K562 (cell line): Measurements from ENCODE around the gene STING1. TPM values are rescaled to one million over a fixed set of nuclear protein-coding genes. Genes with fewer than 3 reads are reported as not detected.

Experiments used
- CREB1 ChIP-seq, 2 experiments: sonication (generic) in 1 of 2; formaldehyde crosslinking in 1 of 2; IDR thresholded peaks; 2 replicates each; pipeline versions ENCODE4 v1.6.1 to v1.8.0; 2012 to 2022; ENCODE audit warnings: inconsistent platforms in 1 of 2, mild to moderate bottlenecking in 1 of 2, missing genetic modification reagents in 1 of 2, moderate library complexity in 1 of 2
- CREM ChIP-seq: IDR thresholded peaks from 2 replicates; pipeline ENCODE4 v1.6.1; 2014; ENCODE audit warnings: antibody characterized with exemption, low read depth
- GATAD2A ChIP-seq: fragments of 450-650 bp; IDR thresholded peaks from 2 replicates; pipeline ENCODE4 v1.6.1; 2017
- JUNB ChIP-seq: fragments of 450-650 bp; formaldehyde crosslinking; conservative IDR thresholded peaks from 2 replicates; pipeline ENCODE4 v1.4.0; 2020; ENCODE audit warnings: mild to moderate bottlenecking
- MECOM ChIP-seq: fragments of 250-450 bp; sonication (Bioruptor Pico); IDR thresholded peaks from 2 replicates; pipeline ENCODE4 v1.8.0; 2022; ENCODE audit warnings: inconsistent platforms
- MLX ChIP-seq, 2 experiments: fragments of 450-650 bp in 1 of 2; sonication (generic) in 1 of 2; formaldehyde crosslinking; conservative IDR thresholded peaks; 2 replicates each; pipeline versions ENCODE4 v1.4.0 to v1.8.1; 2020 to 2022; ENCODE audit warnings: mild to moderate bottlenecking in 1 of 2, missing genetic modification reagents in 1 of 2
- NFE2L1 ChIP-seq: fragments of 450-650 bp; IDR thresholded peaks from 2 replicates; pipeline ENCODE4 v1.6.1; 2016; ENCODE audit warnings: missing genetic modification characterization, low read depth, mild to moderate bottlenecking, missing compliant biosample characterization, moderate library complexity, borderline replicate concordance
- POLR2AphosphoS5 ChIP-seq: IDR thresholded peaks from 2 replicates; pipeline ENCODE4 v1.6.1; 2011; ENCODE audit warnings: mild to moderate bottlenecking, low read depth, low read length, moderate library complexity; ENCODE audit not compliant: control insufficient read depth, insufficient read depth
- POLR3A ChIP-seq: IDR thresholded peaks from 2 replicates; pipeline ENCODE4 v1.6.1; 2011; ENCODE audit warnings: borderline replicate concordance, mild to moderate bottlenecking, moderate library complexity; ENCODE audit not compliant: insufficient read length, insufficient read depth; ENCODE audit errors: extremely low read depth
- PURB ChIP-seq: sonication (generic); formaldehyde crosslinking; IDR thresholded peaks from 2 replicates; pipeline ENCODE4 v1.9.0; 2021; ENCODE audit warnings: low read depth, mild to moderate bottlenecking, missing genetic modification reagents
- RBM39 ChIP-seq: fragments of 200-400 bp; formaldehyde crosslinking; optimal IDR thresholded peaks from 2 replicates; pipeline ENCODE3; 2018; ENCODE audit warnings: low read depth, low read length
- SAP30 ChIP-seq: fragments of 200-600 bp; sonication (generic); IDR thresholded peaks from 2 replicates; pipeline ENCODE4 v1.6.1; 2012; ENCODE audit warnings: borderline replicate concordance, low read depth, mild to moderate bottlenecking, moderate library complexity, low read length, control low read depth, inconsistent platforms; ENCODE audit not compliant: insufficient read depth, poor library complexity, severe bottlenecking
- SFPQ ChIP-seq: fragments of 200-400 bp; formaldehyde crosslinking; IDR thresholded peaks from 2 replicates; pipeline ENCODE4 v1.6.1; 2017; ENCODE audit warnings: mild to moderate bottlenecking, low read depth, low read length, moderate library complexity
- TCF7L2 ChIP-seq: fragments of 150-350 bp; IDR thresholded peaks from 2 replicates; pipeline ENCODE4 v1.6.1; 2016; ENCODE audit warnings: low read depth, mild to moderate bottlenecking, low read length, moderate library complexity
- ZBED1 ChIP-seq: IDR thresholded peaks from 2 replicates; pipeline ENCODE4 v1.6.1; 2014
- ZNF778 ChIP-seq: fragments of 450-650 bp; formaldehyde crosslinking; IDR thresholded peaks from 2 replicates; pipeline ENCODE4 v1.4.0; 2020; ENCODE audit warnings: mild to moderate bottlenecking, moderate library complexity
- polyA plus RNA-seq, 8 experiments: library from polyadenylated mRNA; depleted of rRNA in 4 of 8; stranded (reverse) in 5 of 8; unstranded in 3 of 8; fragments of >200 nt; fragmentation: Nextera tagmentation in 2 of 8; fragmentation: Illumina TruSeq in 1 of 8; extraction: Ambion mirVana in 2 of 8; extraction: Trizol in 1 of 8; gene quantifications; 2 replicates each; pipeline versions ENCODE4 v1.2.1 to v1.2.3, GENCODE V29; 2011 to 2014; ENCODE audit warnings: inconsistent platforms in 1 of 8, missing spikeins in 1 of 8
- total RNA-seq, 7 experiments: library from RNA; depleted of rRNA in 6 of 7; stranded (reverse); fragments of >200 nt in 6 of 7; fragmentation: Illumina TruSeq in 2 of 7; extraction: Trizol in 2 of 7; gene quantifications; 2 replicates each; pipeline versions ENCODE4 v1.2.1 to v1.2.3, GENCODE V29; 2011 to 2021; ENCODE audit warnings: low replicate concordance in 1 of 7
- TF ChIP-seq, protein P1 (sequence below): fragments of 250-450 bp; sonication (Bioruptor Pico); IDR thresholded peaks from 2 replicates; pipeline ENCODE4 v1.5.0; 2020; ENCODE audit warnings: mild to moderate bottlenecking, borderline replicate concordance

STING1 gene
- total and polyA plus RNA-seq, 9 of the 15 experiments (the other 6 are each of a cell fraction or from before 2014, with no cell fraction given), result 20.8 to 69.1 (median 44.7) TPM

GRCh38 chr5:139439013-139439903 lies 43.3 kb downstream of the STING1 start, which contains the start of gene DNAJC18 (continued):
- TF ChIP-seq MLX (CRISPR knock-in tag; conservative IDR thresholded peaks at IDR 0.05), result no peak
- TF ChIP-seq CREB1 (IDR thresholded peaks at IDR 0.05), result no peak
- TF ChIP-seq CREB1 (CRISPR knock-in tag; IDR thresholded peaks at IDR 0.05), result peak; percentile 69; the same call in 1 of the 2 replicates
- TF ChIP-seq MECOM (CRISPR knock-in tag), result no peak
- TF ChIP-seq JUNB (CRISPR knock-in tag), result no peak
- TF ChIP-seq RBM39, result no peak
- TF ChIP-seq GATAD2A, result no peak; the same call in 1 of the 2 replicates
- peak; percentile 41; the same call in 1 of the 2 replicates for TF ChIP-seq POLR2AphosphoS5
- TF ChIP-seq NFE2L1, result no peak
- peak; percentile 62; the same call in 1 of the 2 replicates for TF ChIP-seq CREM
- TF ChIP-seq TCF7L2, result no peak
- TF ChIP-seq SAP30, result no peak
- TF ChIP-seq SFPQ, result no peak
- TF ChIP-seq PURB (CRISPR knock-in tag), result no peak
- no peak for TF ChIP-seq ZNF778 (CRISPR knock-in tag)
- TF ChIP-seq ZBED1, result no peak
- TF ChIP-seq, protein P1, sequence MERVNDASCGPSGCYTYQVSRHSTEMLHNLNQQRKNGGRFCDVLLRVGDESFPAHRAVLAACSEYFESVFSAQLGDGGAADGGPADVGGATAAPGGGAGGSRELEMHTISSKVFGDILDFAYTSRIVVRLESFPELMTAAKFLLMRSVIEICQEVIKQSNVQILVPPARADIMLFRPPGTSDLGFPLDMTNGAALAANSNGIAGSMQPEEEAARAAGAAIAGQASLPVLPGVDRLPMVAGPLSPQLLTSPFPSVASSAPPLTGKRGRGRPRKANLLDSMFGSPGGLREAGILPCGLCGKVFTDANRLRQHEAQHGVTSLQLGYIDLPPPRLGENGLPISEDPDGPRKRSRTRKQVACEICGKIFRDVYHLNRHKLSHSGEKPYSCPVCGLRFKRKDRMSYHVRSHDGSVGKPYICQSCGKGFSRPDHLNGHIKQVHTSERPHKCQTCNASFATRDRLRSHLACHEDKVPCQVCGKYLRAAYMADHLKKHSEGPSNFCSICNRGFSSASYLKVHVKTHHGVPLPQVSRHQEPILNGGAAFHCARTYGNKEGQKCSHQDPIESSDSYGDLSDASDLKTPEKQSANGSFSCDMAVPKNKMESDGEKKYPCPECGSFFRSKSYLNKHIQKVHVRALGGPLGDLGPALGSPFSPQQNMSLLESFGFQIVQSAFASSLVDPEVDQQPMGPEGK (CRISPR knock-in tag), result no peak
- no peak for TF ChIP-seq POLR3A
